SK-N-SH (cell line): ENCODE measurements around the gene SSMEM1. TPM values are rescaled to one million over a fixed set of nuclear protein-coding genes. Genes with fewer than 3 reads are reported as not detected.

Experiments used
- CTCF ChIA-PET: fragments of 300-600, 350-600 bp; formaldehyde crosslinking; extraction: SDS; loops from one replicate; lab custom pipeline; 2021; lab: Yijun Ruan, JAX
- POLR2A ChIA-PET: fragments of 350-600 bp; sonication (Branson Sonifier 250); formaldehyde crosslinking; extraction: SDS; loops from one replicate; lab custom pipeline; 2020; ENCODE audit warnings: antibody characterized with exemption, inconsistent platforms; lab: Yijun Ruan, JAX
- DNase-seq: peaks from one replicate; pipeline ENCODE4 v3.0.0; 2012
- H2AFZ ChIP-seq: fragments of 200-600 bp; sonication (generic); 2 replicates; pipeline ENCODE4 v1.8.1; 2016; ENCODE audit warnings: antibody characterized with exemption, mild to moderate bottlenecking, low read depth
- H3F3A ChIP-seq: fragments of 200-600 bp; sonication (generic); replicated peaks from 2 replicates; pipeline ENCODE3; 2016; ENCODE audit warnings: antibody characterized with exemption, mild to moderate bottlenecking; ENCODE audit not compliant: insufficient read depth
- H3K27ac ChIP-seq, 2 experiments: fragments of 200-500 bp in 1 of 2; fragments of 200-600 bp in 1 of 2; sonication (Bioruptor generic) in 1 of 2; sonication (generic), shearing (Covaris generic) in 1 of 2; 2 replicates each; pipeline versions ENCODE4 v1.5.1 to v1.6.1; 2014 to 2016; ENCODE audit warnings: low read depth in 2 of 2, inconsistent platforms in 1 of 2, low read length in 1 of 2, mild to moderate bottlenecking in 1 of 2, mixed read lengths in 1 of 2
- H3K27me3 ChIP-seq: fragments of 200-600 bp; sonication (generic), shearing (Covaris generic); 2 replicates; pipeline ENCODE4 v1.6.1; 2016; ENCODE audit warnings: mixed run types; ENCODE audit not compliant: insufficient read depth
- H3K36me3 ChIP-seq, 2 experiments: fragments of 200-500 bp in 1 of 2; fragments of 200-600 bp in 1 of 2; sonication (Bioruptor generic) in 1 of 2; sonication (generic) in 1 of 2; replicated peaks in 1 of 2; 2 replicates each; pipeline versions ENCODE3 to v1.5.1; 2014 to 2016; ENCODE audit warnings: low read length in 1 of 2, mild to moderate bottlenecking in 1 of 2; ENCODE audit not compliant: insufficient read depth in 2 of 2, control insufficient read depth in 1 of 2
- H3K4me1 ChIP-seq, 2 experiments: fragments of 200-500 bp in 1 of 2; fragments of 200-600 bp in 1 of 2; sonication (Bioruptor generic) in 1 of 2; sonication (generic), shearing (Covaris generic) in 1 of 2; 2 replicates each; pipeline versions ENCODE4 v1.5.1 to v1.6.1; 2014 to 2016; ENCODE audit warnings: low read depth in 1 of 2, low read length in 1 of 2, mixed run types in 1 of 2; ENCODE audit not compliant: insufficient read depth in 2 of 2, control insufficient read depth in 1 of 2
- H3K4me2 ChIP-seq: fragments of 200-600 bp; sonication (generic), shearing (Covaris generic); 2 replicates; pipeline ENCODE4 v1.6.1; 2017; ENCODE audit warnings: mixed run types
- H3K4me3 ChIP-seq, 2 experiments: fragments of 200-500 bp in 1 of 2; fragments of 200-600 bp in 1 of 2; sonication (Bioruptor generic) in 1 of 2; sonication (generic), shearing (Covaris generic) in 1 of 2; 2 replicates each; pipeline versions ENCODE4 v1.5.1 to v1.8.1; 2014 to 2016; ENCODE audit warnings: low read depth in 2 of 2, inconsistent platforms in 1 of 2, low read length in 1 of 2, mild to moderate bottlenecking in 1 of 2, mixed read lengths in 1 of 2, moderate library complexity in 1 of 2
- H3K79me2 ChIP-seq: fragments of 200-600 bp; sonication (generic); 2 replicates; pipeline ENCODE4 v1.8.1; 2017; ENCODE audit warnings: mild to moderate bottlenecking; ENCODE audit not compliant: insufficient read depth
- H3K9ac ChIP-seq: fragments of 200-600 bp; sonication (generic); 2 replicates; pipeline ENCODE4 v1.6.1; 2017; ENCODE audit warnings: mixed run types
- H3K9me2 ChIP-seq: fragments of 200-600 bp; sonication (generic); 2 replicates; pipeline ENCODE4 v1.6.1; 2017; ENCODE audit warnings: mixed run types
- H3K9me3 ChIP-seq: fragments of 200-600 bp; sonication (generic); 2 replicates; pipeline ENCODE4 v1.6.1; 2017; ENCODE audit warnings: mixed run types, mild to moderate bottlenecking, moderate library complexity
- H4K20me1 ChIP-seq: fragments of 200-600 bp; sonication (generic); 2 replicates; pipeline ENCODE4 v1.6.1; 2017; ENCODE audit warnings: mild to moderate bottlenecking, mixed run types; ENCODE audit not compliant: insufficient read depth
- CHD2 ChIP-seq: fragments of 150-350 bp; IDR thresholded peaks from 2 replicates; pipeline ENCODE4 v1.6.1; 2018; ENCODE audit warnings: low read length; ENCODE audit not compliant: partially characterized antibody
- CTCF ChIP-seq: fragments of 200-600 bp; sonication (generic); IDR thresholded peaks from 2 replicates; pipeline ENCODE4 v1.6.1; 2017; ENCODE audit warnings: antibody characterized with exemption, mild to moderate bottlenecking, moderate library complexity
- ELF1 ChIP-seq: IDR thresholded peaks from 2 replicates; pipeline ENCODE4 v1.4.0; 2012
- FOSL2 ChIP-seq: IDR thresholded peaks from 2 replicates; pipeline ENCODE4 v1.4.0; 2012; ENCODE audit warnings: low read depth, mild to moderate bottlenecking, moderate library complexity, borderline replicate concordance
- FOXJ3 ChIP-seq: sonication (generic); formaldehyde crosslinking; IDR thresholded peaks from 2 replicates; pipeline ENCODE4 v1.5.1; 2020; ENCODE audit warnings: mild to moderate bottlenecking, missing genetic modification reagents
- FOXM1 ChIP-seq: IDR thresholded peaks from 2 replicates; pipeline ENCODE4 v1.4.0; 2012; ENCODE audit warnings: low read depth, mild to moderate bottlenecking
- GABPA ChIP-seq: IDR thresholded peaks from 2 replicates; pipeline ENCODE4 v1.4.0; 2012; ENCODE audit warnings: low read depth, mild to moderate bottlenecking
- GATA2 ChIP-seq: sonication (generic); formaldehyde crosslinking; IDR thresholded peaks from 2 replicates; pipeline ENCODE4 v1.5.0; 2020; ENCODE audit warnings: mild to moderate bottlenecking, missing genetic modification reagents
- MEF2A ChIP-seq: IDR thresholded peaks from 2 replicates; pipeline ENCODE4 v1.4.0; 2012; ENCODE audit warnings: low read depth, borderline replicate concordance
- MXI1 ChIP-seq: IDR thresholded peaks from 2 replicates; pipeline ENCODE4 v1.6.1; 2012; ENCODE audit warnings: mild to moderate bottlenecking, low read depth, low read length, improper control_type of control experiment
- NRF1 ChIP-seq: IDR thresholded peaks from 2 replicates; pipeline ENCODE4 v1.6.1; 2012; ENCODE audit warnings: low read depth, mild to moderate bottlenecking, low read length
- POLR2AphosphoS5 ChIP-seq: IDR thresholded peaks from 2 replicates; pipeline ENCODE4 v1.6.1; 2012; ENCODE audit warnings: low read depth, low read length
- RFX5 ChIP-seq: IDR thresholded peaks from 2 replicates; pipeline ENCODE4 v1.6.1; 2012; ENCODE audit warnings: mild to moderate bottlenecking, improper control_type of control experiment, low read length
- RXRA ChIP-seq: IDR thresholded peaks from 2 replicates; pipeline ENCODE4 v1.4.0; 2012; ENCODE audit warnings: low read depth, mild to moderate bottlenecking, borderline replicate concordance
- SIN3A ChIP-seq: IDR thresholded peaks from 2 replicates; pipeline ENCODE4 v1.6.1; 2012; ENCODE audit warnings: low read depth, mild to moderate bottlenecking, low read length, moderate library complexity, borderline replicate concordance
- SMC3 ChIP-seq: IDR thresholded peaks from 2 replicates; pipeline ENCODE4 v1.6.1; 2012; ENCODE audit warnings: low read depth, low read length, improper control_type of control experiment
- TAF1 ChIP-seq: IDR thresholded peaks from 2 replicates; pipeline ENCODE4 v1.6.1; 2012; ENCODE audit warnings: low read depth, mild to moderate bottlenecking, low read length, moderate library complexity, borderline replicate concordance
- USF1 ChIP-seq: IDR thresholded peaks from 2 replicates; pipeline ENCODE4 v1.4.0; 2012; ENCODE audit warnings: low read depth, borderline replicate concordance
- USF2 ChIP-seq: fragments of 150-350 bp; IDR thresholded peaks from 2 replicates; pipeline ENCODE4 v1.6.1; 2017; ENCODE audit warnings: antibody characterized with exemption, low read length, low read depth, borderline replicate concordance
- WGBS: methylation state at CpG from one replicate; pipeline ENCODE4 v1.1.6; 2017; ENCODE audit warnings: low lambda C conversion rate; 5-methylcytosine and 5-hydroxymethylcytosine counted together
- polyA plus RNA-seq, 3 experiments: library from polyadenylated mRNA; depleted of rRNA; stranded (reverse); fragments of >200 nt; gene quantifications; 2 replicates each; pipeline ENCODE4 v1.2.3, GENCODE V29; 2012

The SSMEM1 gene
- polyA plus RNA-seq, 1 of the 3 experiments (the other 2 are of a cell fraction): not detected

- TF ChIP-seq FOXM1 (no peak), POLR2AphosphoS5 (no peak), MEF2A (no peak), USF1 (no peak), CTCF (no peak), NRF1 (no peak), USF2 (no peak), SMC3 (no peak), FOSL2 (no peak)
These were observed 14.1 kb downstream of the SSMEM1 start (continued) for GRCh38 chr7:130221746-130222145.

GRCh38 chr7:130223646-130224045, 16.0 kb downstream of the SSMEM1 start:
- Histone ChIP-seq H3K9ac (no peak overlapping the region), H3K4me2 (no peak overlapping the region), H3K9me2 (no peaks in the 10 kb centered on the region), H3K36me3 (no peaks in the 10 kb centered on the region), H3K4me1 (no peaks in the 10 kb centered on the region; a peak in 1 of 4 replicates), H4K20me1 (no peaks in the 10 kb centered on the region), H2AFZ (no peak overlapping the region), H3F3A (no peaks in the 10 kb centered on the region), H3K9me3 (no peaks in the 10 kb centered on the region), H3K4me3 (no peak overlapping the region), H3K27me3 (no peaks in the 10 kb centered on the region), H3K27ac (no peak overlapping the region), H3K79me2 (no peaks in the 10 kb centered on the region)
- DNase-seq: no peak
- WGBS: 65% methylated on average over 1 of the region's 1 CpG
- no peak for TF ChIP-seq MXI1
- TF ChIP-seq CHD2: no peak
- no peak for TF ChIP-seq TAF1
- no peak for TF ChIP-seq ELF1
- no peak for TF ChIP-seq GATA2 (CRISPR knock-in tag)
- TF ChIP-seq SIN3A: no peak
- TF ChIP-seq FOXJ3 (CRISPR knock-in tag): no peak
- TF ChIP-seq CTCF: no peak
- TF ChIP-seq SMC3: no peak
- TF ChIP-seq RFX5: no peak
- no peak for TF ChIP-seq GABPA
- TF ChIP-seq RXRA: no peak
- no peak for TF ChIP-seq USF2
- POLR2A ChIA-PET: no interaction called here
- CTCF ChIA-PET: no interaction called here
